ENCODE data around the gene ZNF446. TPM values are rescaled to one million over a fixed set of nuclear protein-coding genes. Genes with fewer than 3 reads are reported as not detected.

Gene ZNF446
- total RNA-seq (2013) = 7.2 TPM
- 1 to 10 TPM; 2.0 to 6.2 (median 2.2) TPM for polyA plus RNA-seq
- polyA minus RNA-seq = 5.0 and 7.9 TPM in 2 replicates
- total RNA-seq = 0.87 to 3.8 (median 3.1) reads per million in 11 experiments

DNA sequence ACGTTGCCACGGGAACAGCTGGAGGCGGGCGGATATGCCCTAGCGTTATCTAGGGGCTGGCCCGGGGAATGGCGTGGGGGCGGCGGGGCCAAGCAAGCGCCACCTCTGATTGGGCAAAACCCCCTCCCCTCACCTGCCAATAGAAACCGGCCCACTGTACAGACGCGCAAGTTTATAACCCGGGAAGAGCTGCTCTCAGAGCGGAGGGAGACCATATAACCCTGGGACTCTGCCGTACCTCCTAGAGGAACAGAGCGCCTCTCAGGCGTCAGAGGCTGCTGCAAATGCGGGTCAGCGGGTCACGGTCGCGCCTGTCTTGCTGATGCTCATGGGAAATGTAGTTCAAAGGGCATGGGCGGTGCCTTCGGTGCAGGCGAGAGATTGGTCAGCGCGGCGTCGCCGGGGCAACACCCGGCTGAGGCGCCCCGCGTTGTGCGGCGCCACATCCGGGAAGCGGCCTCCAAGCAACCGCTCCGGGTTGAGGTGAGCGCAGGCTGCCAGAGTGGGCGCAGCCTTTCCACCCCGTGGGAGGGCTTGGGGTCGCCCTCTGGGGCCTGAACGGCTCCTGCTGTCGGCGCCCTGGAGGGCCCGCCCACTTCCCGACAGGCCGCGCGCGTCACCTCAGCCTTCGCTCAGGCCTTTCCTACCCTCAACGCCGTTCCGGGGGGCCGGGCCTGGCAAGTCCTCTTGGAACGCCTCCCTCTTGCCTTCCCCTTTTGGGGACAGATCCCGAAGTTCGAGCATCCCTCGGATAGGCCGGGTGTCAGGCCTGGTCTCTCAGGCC, at the start of gene ZNF446:
Gene ZNF446, plus strand, starts transcription at position 639 of the 784 bp plus-strand sequence. CDS start 867 bp downstream, outside the sequence.
- intact Hi-C loops (cut with micrococcal nuclease) = no loop called here
- Histone ChIP-seq H3K9me3 (replicated peaks in 1 of 2; ENCODE audit: control insufficient read depth in 1 of 2, insufficient read depth in 1 of 2, low read length in 2 of 2) (no peaks in the 10 kb centered on the region), H2AFZ (ENCODE audit: insufficient read depth, low read depth, low read length, poor library complexity, severe bottlenecking) (peak within 1 kb of the TSS; percentile 92), H3K27ac (ENCODE audit: low read depth in 1 of 2, low read length in 2 of 2) (peak within 1 kb of the TSS; percentile 80 to 89), H3K9ac (ENCODE audit: insufficient read depth, low read length, poor library complexity, severe bottlenecking) (peak within 1 kb of the TSS; percentile 70), H3K36me3 (replicated peaks in 1 of 2; ENCODE audit: control insufficient read depth in 1 of 2, insufficient read depth in 2 of 2, low read length in 2 of 2) (peaks cover 20 to 23% of the 10 kb centered on the region in 2 donors), H3K79me2 (ENCODE audit: insufficient read depth, low read length) (no peaks in the 10 kb centered on the region), H4K20me1 (ENCODE audit: insufficient read depth, low read length) (no peaks in the 10 kb centered on the region), H3K4me1 (ENCODE audit: control insufficient read depth in 1 of 2, insufficient read depth in 2 of 2, low read length in 2 of 2) (peaks cover 14 to 21% of the 10 kb centered on the region in 2 donors), H3K4me2 (replicated peaks; ENCODE audit: extremely low read depth, low read length, poor library complexity, severe bottlenecking) (peak within 1 kb of the TSS; percentile 88), H3K4me3 (replicated peaks in 1 of 3; ENCODE audit: low read depth in 2 of 3, low read length in 3 of 3) (peak within 1 kb of the TSS; percentile 54 to 81 (median 68)), H3K27me3 (ENCODE audit: control insufficient read depth in 2 of 2, insufficient read depth in 2 of 2, low read length in 2 of 2) (no peaks in the 10 kb centered on the region)
- Mint-ChIP-seq H3K27ac (peak within 1 kb of the TSS; percentile 94 to 99 (median 98)), H3K4me3 (peak within 1 kb of the TSS; percentile 86 to 95), H3K27me3 (ENCODE audit: low read depth in 3 of 3) (peaks cover 2 to 6% (median 2%) of the 10 kb centered on the region in 3 donors), H3K9me3 (no peaks in the 10 kb centered on the region), H3K36me3 (peaks cover 24 to 27% of the 10 kb centered on the region in 2 donors), H3K4me1 (peaks cover 17% of the 10 kb centered on the region)
- WGBS (ENCODE audit: insufficient coverage) = 0% methylated on average over 60 of the region's 64 CpGs
- TF ChIP-seq, protein P1, sequence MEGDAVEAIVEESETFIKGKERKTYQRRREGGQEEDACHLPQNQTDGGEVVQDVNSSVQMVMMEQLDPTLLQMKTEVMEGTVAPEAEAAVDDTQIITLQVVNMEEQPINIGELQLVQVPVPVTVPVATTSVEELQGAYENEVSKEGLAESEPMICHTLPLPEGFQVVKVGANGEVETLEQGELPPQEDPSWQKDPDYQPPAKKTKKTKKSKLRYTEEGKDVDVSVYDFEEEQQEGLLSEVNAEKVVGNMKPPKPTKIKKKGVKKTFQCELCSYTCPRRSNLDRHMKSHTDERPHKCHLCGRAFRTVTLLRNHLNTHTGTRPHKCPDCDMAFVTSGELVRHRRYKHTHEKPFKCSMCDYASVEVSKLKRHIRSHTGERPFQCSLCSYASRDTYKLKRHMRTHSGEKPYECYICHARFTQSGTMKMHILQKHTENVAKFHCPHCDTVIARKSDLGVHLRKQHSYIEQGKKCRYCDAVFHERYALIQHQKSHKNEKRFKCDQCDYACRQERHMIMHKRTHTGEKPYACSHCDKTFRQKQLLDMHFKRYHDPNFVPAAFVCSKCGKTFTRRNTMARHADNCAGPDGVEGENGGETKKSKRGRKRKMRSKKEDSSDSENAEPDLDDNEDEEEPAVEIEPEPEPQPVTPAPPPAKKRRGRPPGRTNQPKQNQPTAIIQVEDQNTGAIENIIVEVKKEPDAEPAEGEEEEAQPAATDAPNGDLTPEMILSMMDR (IDR thresholded peaks at IDR 0.05) = no peak
- DNase-seq = peak; percentile 93 to 94 (median 94)

DNA sequence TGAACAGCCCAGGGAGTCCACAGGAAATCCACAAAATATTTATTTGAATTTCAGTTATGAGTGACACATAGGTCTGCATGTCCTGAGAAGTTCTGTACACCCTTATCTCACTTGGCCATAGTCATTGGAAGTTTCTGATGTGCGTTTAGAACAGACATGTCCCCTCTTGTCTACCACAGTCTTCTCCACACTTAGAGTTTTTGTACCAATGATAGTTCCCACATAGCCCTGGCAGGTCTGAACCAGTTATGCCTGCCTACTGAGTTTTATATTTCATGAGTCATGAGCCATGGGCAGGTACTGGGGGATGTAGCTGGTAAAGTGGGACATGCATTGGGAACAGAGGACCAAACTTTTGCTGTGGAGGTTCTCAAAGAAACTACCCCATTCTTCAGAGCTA, 47.5 kb upstream of the ZNF446 start:
- H3K4me1 Mint-ChIP-seq = no peaks in the 10 kb centered on the region
- intact Hi-C loops (cut with micrococcal nuclease) = no loop called here
- Histone ChIP-seq H3K4me1 (ENCODE audit: control insufficient read depth in 1 of 2, insufficient read depth in 2 of 2, low read length in 2 of 2) (no peaks in the 10 kb centered on the region), H3K4me2 (replicated peaks; ENCODE audit: extremely low read depth, low read length, poor library complexity, severe bottlenecking) (no peak overlapping the region), H3K79me2 (ENCODE audit: insufficient read depth, low read length) (no peaks in the 10 kb centered on the region), H3K27me3 (ENCODE audit: control insufficient read depth in 2 of 2, insufficient read depth in 2 of 2, low read length in 2 of 2) (no peaks in the 10 kb centered on the region), H2AFZ (ENCODE audit: insufficient read depth, low read depth, low read length, poor library complexity, severe bottlenecking) (no peak overlapping the region), H3K36me3 (replicated peaks in 1 of 2; ENCODE audit: control insufficient read depth in 1 of 2, insufficient read depth in 2 of 2, low read length in 2 of 2) (peaks cover 1 to 18% of the 10 kb centered on the region in 2 donors), H3K4me3 (replicated peaks in 1 of 3; ENCODE audit: low read depth in 2 of 3, low read length in 3 of 3) (no peak overlapping the region), H3K27ac (ENCODE audit: low read depth in 1 of 2, low read length in 2 of 2) (no peak overlapping the region), H3K9ac (ENCODE audit: insufficient read depth, low read length, poor library complexity, severe bottlenecking) (no peak overlapping the region), H3K9me3 (replicated peaks in 1 of 2; ENCODE audit: control insufficient read depth in 1 of 2, insufficient read depth in 1 of 2, low read length in 2 of 2) (peaks cover 82 to 94% of the 10 kb centered on the region in 2 donors), H4K20me1 (ENCODE audit: insufficient read depth, low read length) (no peaks in the 10 kb centered on the region)
- no peak overlapping the region for H3K4me3 Mint-ChIP-seq
- WGBS (ENCODE audit: insufficient coverage) = 100% methylated on average over 1 of the region's 1 CpG
- DNase-seq = no peak
- H3K27me3 Mint-ChIP-seq (ENCODE audit: low read depth in 3 of 3) = peaks cover 0 to 3% (median 0%) of the 10 kb centered on the region in 3 donors
- TF ChIP-seq, protein P1 (IDR thresholded peaks at IDR 0.05) = no peak
- no peak overlapping the region for H3K27ac Mint-ChIP-seq
- H3K9me3 Mint-ChIP-seq = peaks cover 55 to 94% (median 85%) of the 10 kb centered on the region in 7 donors
- H3K36me3 Mint-ChIP-seq = peaks cover 0 to 8% of the 10 kb centered on the region in 2 donors

Measured in CD14-positive monocyte (primary cell).